Fibroblast of the aortic adventitia (primary cell): ENCODE data around the gene TUBGCP2. TPM values are rescaled to one million over a fixed set of nuclear protein-coding genes. Genes with fewer than 3 reads are reported as not detected.

Source experiments
- DNase-seq: peaks from one replicate; pipeline ENCODE4 v3.0.0-alpha.2; 2010; ENCODE audit warnings: low read depth
- H3K4me3 ChIP-seq: 2 replicates; pipeline ENCODE4 v1.5.1; 2011; ENCODE audit warnings: low read depth, mild to moderate bottlenecking, control low read depth, low read length, moderate library complexity
- CTCF ChIP-seq: IDR thresholded peaks from 2 replicates; pipeline ENCODE4 v1.5.1; 2011; ENCODE audit warnings: mild to moderate bottlenecking, low read length, control low read depth, inconsistent platforms; ENCODE audit not compliant: insufficient read depth
- total RNA-seq: library from RNA; depleted of rRNA; stranded (reverse); fragments of >200 nt; gene quantifications from 2 replicates; pipeline ENCODE4 v1.2.3, GENCODE V29; 2012; ENCODE audit warnings: low replicate concordance

Gene TUBGCP2
- total RNA-seq, 1 donor = 72.8 TPM

DNA sequence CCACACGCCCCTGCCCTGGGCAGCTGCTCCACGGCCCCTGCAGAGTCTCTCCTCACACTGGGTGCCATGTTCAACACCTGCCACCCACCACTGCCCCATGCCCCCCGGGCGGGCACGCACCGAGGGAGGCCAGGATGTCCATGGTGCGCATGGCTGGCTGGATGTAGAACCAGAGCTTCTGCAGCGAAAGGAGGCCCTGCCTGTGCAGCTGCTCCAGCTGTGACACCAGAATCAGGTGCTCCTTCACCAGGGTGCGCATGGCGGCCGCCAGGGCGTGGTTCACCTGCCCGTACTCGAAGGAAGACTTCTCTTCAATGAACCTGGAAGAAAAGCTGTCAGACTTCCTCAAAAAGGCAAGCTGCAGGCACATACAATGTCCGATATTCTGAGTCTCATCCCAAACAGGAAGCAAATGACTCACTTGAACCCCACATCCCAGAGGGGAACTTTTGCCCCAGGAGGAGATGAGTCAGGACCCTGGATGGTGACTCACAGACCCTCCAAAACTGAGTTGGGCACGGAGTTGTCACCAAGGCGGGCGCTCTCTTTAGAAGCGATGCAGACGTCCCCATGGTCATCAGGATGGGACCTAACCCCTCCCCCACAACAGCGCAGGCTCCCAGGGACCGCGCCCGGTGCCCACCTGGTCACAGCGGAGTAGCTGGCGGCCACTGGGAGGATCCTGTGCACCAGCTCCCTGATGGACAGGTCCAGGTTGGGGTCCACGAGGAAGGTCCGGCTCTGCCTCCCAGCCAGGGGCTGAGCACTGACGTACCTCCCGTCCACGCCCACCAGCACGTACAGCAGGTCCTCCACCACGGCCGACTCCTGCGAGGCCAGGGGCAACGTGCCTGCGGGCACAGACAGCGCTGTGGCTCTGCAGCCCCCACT lies 15.5 kb downstream of the TUBGCP2 start:
- no peak for TF ChIP-seq CTCF

GRCh38 chr10:133289761-133290160 lies 18.9 kb downstream of the TUBGCP2 start:
- no peak overlapping the region for H3K4me3 ChIP-seq
- no peak for TF ChIP-seq CTCF
- DNase-seq = no peak

More for the DNA sequence above, 15.5 kb downstream of the TUBGCP2 start:
- peak; percentile 42 for DNase-seq
- H3K4me3 ChIP-seq = no peak overlapping the region

GRCh38 chr10:133287832-133288500 lies 20.7 kb downstream of the TUBGCP2 start:
- no peak overlapping the region for H3K4me3 ChIP-seq
- no peak for DNase-seq
- TF ChIP-seq CTCF = no peak

- no peak for TF ChIP-seq CTCF
- no peak for DNase-seq
- no peak overlapping the region for H3K4me3 ChIP-seq
These were observed 22.3 kb downstream of the TUBGCP2 start for GRCh38 chr10:133286366-133286765.

- no peak for TF ChIP-seq CTCF
- DNase-seq = no peak
- no peak overlapping the region for H3K4me3 ChIP-seq
These were observed 23.5 kb downstream of the TUBGCP2 start for GRCh38 chr10:133285217-133285616.

GRCh38 chr10:133283931-133284330 lies 24.7 kb downstream of the TUBGCP2 start:
- no peak overlapping the region for H3K4me3 ChIP-seq
- DNase-seq = no peak
- no peak for TF ChIP-seq CTCF
